SK-N-SH treated with all-trans-retinoic acid at 6 μM for 48 hours (cell line): ENCODE results near the gene LRRC40.

ENCODE experiments used
- ATAC-seq: fragments of 200-7000 bp; cut with Tn5 transposase; 3 replicates; pipeline ENCODE4 v1.9.1; 2020; ENCODE audit warnings: mild to moderate bottlenecking, moderate library complexity
- ARNTL ChIP-seq: fragments of 450-650 bp; formaldehyde crosslinking; IDR thresholded peaks from 2 replicates; pipeline ENCODE4 v1.5.0; 2020; ENCODE audit warnings: low read depth, mild to moderate bottlenecking, moderate library complexity, borderline replicate concordance
- CREB5 ChIP-seq: fragments of 250-450 bp; sonication (Bioruptor Pico); IDR thresholded peaks from 2 replicates; pipeline ENCODE4 v1.5.1; 2020; ENCODE audit warnings: low read depth, mild to moderate bottlenecking, moderate library complexity
- GLIS3 ChIP-seq: fragments of 250-450 bp; sonication (Bioruptor Pico); IDR thresholded peaks from 2 replicates; pipeline ENCODE4 v1.5.0; 2020; ENCODE audit warnings: mild to moderate bottlenecking, moderate library complexity
- ISL1 ChIP-seq: fragments of 250-450 bp; sonication (Bioruptor Pico); IDR thresholded peaks from 2 replicates; pipeline ENCODE4 v2.1.2; 2022; ENCODE audit warnings: mild to moderate bottlenecking, moderate library complexity
- OSR1 ChIP-seq: fragments of 250-450 bp; sonication (Bioruptor Pico); IDR thresholded peaks from 2 replicates; pipeline ENCODE4 v1.8.0; 2022; ENCODE audit warnings: moderate library complexity, mild to moderate bottlenecking, inconsistent platforms
- PATZ1 ChIP-seq: fragments of 250-450 bp; sonication (Bioruptor Pico); IDR thresholded peaks from 2 replicates; pipeline ENCODE4 v1.8.0; 2020; ENCODE audit warnings: mild to moderate bottlenecking, moderate library complexity, borderline replicate concordance
- PPARA ChIP-seq: fragments of 250-450 bp; sonication (Bioruptor Pico); IDR thresholded peaks from 2 replicates; pipeline ENCODE4 v1.5.0; 2020; ENCODE audit warnings: mild to moderate bottlenecking, borderline replicate concordance
- RARB ChIP-seq: fragments of 250-450 bp; sonication (Bioruptor Pico); IDR thresholded peaks from 2 replicates; pipeline ENCODE4 v1.8.0; 2021; ENCODE audit warnings: mild to moderate bottlenecking, moderate library complexity
- SNAI2 ChIP-seq: fragments of 250-450 bp; sonication (Bioruptor Pico); IDR thresholded peaks from 2 replicates; pipeline ENCODE4 v1.5.0; 2020; ENCODE audit warnings: mild to moderate bottlenecking, moderate library complexity
- ZC3H10 ChIP-seq: fragments of 250-450 bp; sonication (Bioruptor Pico); IDR thresholded peaks from 2 replicates; pipeline ENCODE4 v1.5.1; 2021; ENCODE audit warnings: mild to moderate bottlenecking, moderate library complexity
- ZFP3 ChIP-seq: fragments of 250-450 bp; sonication (Bioruptor Pico); IDR thresholded peaks from 2 replicates; pipeline ENCODE4 v1.5.0; 2020; ENCODE audit warnings: mild to moderate bottlenecking, moderate library complexity
- ZFP30 ChIP-seq: fragments of 450-650 bp; formaldehyde crosslinking; IDR thresholded peaks from 2 replicates; pipeline ENCODE4 v1.5.0; 2022; ENCODE audit warnings: mild to moderate bottlenecking, moderate library complexity
- ZNF565 ChIP-seq: fragments of 450-650 bp; formaldehyde crosslinking; conservative IDR thresholded peaks from 2 replicates; pipeline ENCODE4 v1.5.0; 2020; ENCODE audit warnings: low read depth, mild to moderate bottlenecking, moderate library complexity
- ZNF70 ChIP-seq: fragments of 450-650 bp; formaldehyde crosslinking; IDR thresholded peaks from 2 replicates; pipeline ENCODE4 v1.5.0; 2020; ENCODE audit warnings: mild to moderate bottlenecking, moderate library complexity
- ZNF8 ChIP-seq: fragments of 450-650 bp; formaldehyde crosslinking; IDR thresholded peaks from 2 replicates; pipeline ENCODE4 v1.5.0; 2020; ENCODE audit warnings: mild to moderate bottlenecking, moderate library complexity
- TF ChIP-seq, protein P1 (sequence below): fragments of 250-450 bp; sonication (Bioruptor Pico); IDR thresholded peaks from 2 replicates; pipeline ENCODE4 v1.5.1; 2021; ENCODE audit warnings: mild to moderate bottlenecking, moderate library complexity
- TF ChIP-seq, protein P2 (sequence below): fragments of 250-450 bp; sonication (Bioruptor Pico); IDR thresholded peaks from 2 replicates; pipeline ENCODE4 v1.8.0; 2021; ENCODE audit warnings: low read depth, mild to moderate bottlenecking, moderate library complexity, borderline replicate concordance

The LRRC40 gene

DNA sequence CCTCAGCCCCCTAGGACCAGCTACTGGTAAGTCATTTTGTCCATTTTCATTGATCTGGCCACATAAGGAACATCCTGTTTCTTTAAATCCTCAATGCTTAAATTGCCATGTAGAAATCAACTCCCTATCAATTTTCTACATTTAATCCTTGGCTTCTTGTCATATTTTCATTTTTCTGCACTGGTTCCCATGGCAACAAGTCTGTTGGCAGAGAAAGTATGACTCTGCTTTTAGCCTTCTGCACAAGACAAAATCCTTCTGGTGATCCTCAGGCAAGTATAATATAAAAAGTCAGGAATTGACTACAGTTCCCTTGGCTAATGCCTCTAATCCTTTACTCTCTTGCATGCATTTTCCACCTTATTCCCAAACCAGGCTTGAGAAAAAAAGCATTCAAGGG is 65.0 kb downstream of the LRRC40 start:
- TF ChIP-seq RARB, result no peak
- no peak for TF ChIP-seq ZNF8 (CRISPR knock-in tag)
- TF ChIP-seq, protein P1, sequence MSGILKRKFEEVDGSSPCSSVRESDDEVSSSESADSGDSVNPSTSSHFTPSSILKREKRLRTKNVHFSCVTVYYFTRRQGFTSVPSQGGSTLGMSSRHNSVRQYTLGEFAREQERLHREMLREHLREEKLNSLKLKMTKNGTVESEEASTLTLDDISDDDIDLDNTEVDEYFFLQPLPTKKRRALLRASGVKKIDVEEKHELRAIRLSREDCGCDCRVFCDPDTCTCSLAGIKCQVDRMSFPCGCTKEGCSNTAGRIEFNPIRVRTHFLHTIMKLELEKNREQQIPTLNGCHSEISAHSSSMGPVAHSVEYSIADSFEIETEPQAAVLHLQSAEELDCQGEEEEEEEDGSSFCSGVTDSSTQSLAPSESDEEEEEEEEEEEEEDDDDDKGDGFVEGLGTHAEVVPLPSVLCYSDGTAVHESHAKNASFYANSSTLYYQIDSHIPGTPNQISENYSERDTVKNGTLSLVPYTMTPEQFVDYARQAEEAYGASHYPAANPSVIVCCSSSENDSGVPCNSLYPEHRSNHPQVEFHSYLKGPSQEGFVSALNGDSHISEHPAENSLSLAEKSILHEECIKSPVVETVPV (CRISPR knock-in tag), result no peak
- no peak for TF ChIP-seq PATZ1 (CRISPR knock-in tag)
- TF ChIP-seq ZNF70 (CRISPR knock-in tag), result no peak
- TF ChIP-seq GLIS3 (CRISPR knock-in tag), result no peak
- TF ChIP-seq, protein P2, sequence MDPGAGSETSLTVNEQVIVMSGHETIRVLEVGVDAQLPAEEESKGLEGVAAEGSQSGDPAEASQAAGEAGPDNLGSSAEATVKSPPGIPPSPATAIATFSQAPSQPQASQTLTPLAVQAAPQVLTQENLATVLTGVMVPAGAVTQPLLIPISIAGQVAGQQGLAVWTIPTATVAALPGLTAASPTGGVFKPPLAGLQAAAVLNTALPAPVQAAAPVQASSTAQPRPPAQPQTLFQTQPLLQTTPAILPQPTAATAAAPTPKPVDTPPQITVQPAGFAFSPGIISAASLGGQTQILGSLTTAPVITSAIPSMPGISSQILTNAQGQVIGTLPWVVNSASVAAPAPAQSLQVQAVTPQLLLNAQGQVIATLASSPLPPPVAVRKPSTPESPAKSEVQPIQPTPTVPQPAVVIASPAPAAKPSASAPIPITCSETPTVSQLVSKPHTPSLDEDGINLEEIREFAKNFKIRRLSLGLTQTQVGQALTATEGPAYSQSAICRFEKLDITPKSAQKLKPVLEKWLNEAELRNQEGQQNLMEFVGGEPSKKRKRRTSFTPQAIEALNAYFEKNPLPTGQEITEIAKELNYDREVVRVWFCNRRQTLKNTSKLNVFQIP, result no peak
- no peak for TF ChIP-seq ISL1 (CRISPR knock-in tag)
- ATAC-seq, result peak; percentile 86

DNA sequence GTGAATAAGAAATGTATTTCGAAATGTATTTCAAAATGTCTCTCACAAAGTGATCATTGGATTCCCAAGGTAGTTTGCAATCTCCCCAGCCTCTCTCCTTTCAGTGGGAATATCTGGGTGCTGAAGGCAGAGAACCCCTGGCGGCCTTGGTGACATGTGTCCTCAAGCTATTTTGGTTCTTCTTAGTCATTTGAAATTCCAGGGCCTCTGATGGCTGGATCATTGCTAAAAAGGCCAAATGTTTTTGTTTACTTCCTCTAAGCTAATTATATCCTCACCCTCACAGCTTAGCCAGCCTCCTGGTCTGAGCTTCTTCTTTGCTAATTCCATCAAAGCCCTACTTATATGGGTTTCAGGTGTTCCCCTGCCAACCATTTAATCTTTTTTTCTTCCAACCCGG is 71.2 kb downstream of the LRRC40 start:
- no peak for ATAC-seq
- TF ChIP-seq ZC3H10 (CRISPR knock-in tag) (no peak), PPARA (no peak), SNAI2 (CRISPR knock-in tag) (no peak), CREB5 (no peak), ZFP30 (CRISPR knock-in tag) (no peak), ISL1 (CRISPR knock-in tag) (no peak), PATZ1 (CRISPR knock-in tag) (no peak), ZFP3 (CRISPR knock-in tag) (no peak), ZNF565 (CRISPR knock-in tag) (no peak), OSR1 (CRISPR knock-in tag) (no peak)
- TF ChIP-seq, protein P2, result no peak
- TF ChIP-seq, protein P1 (CRISPR knock-in tag), result no peak

- no peak for ATAC-seq
These were observed 88.3 kb downstream of the LRRC40 start for GRCh38 chr1:70117046-70117445.

More at GRCh38 chr1:70117046-70117445, 88.3 kb downstream of the LRRC40 start:
- TF ChIP-seq, protein P1 (CRISPR knock-in tag), result no peak
- TF ChIP-seq ZFP3 (CRISPR knock-in tag), result no peak
- no peak for TF ChIP-seq GLIS3 (CRISPR knock-in tag)
- no peak for TF ChIP-seq ZNF70 (CRISPR knock-in tag)
- TF ChIP-seq ZNF8 (CRISPR knock-in tag), result no peak
- TF ChIP-seq, protein P2, result no peak
- no peak for TF ChIP-seq ZC3H10 (CRISPR knock-in tag)
- TF ChIP-seq ARNTL (CRISPR knock-in tag), result no peak
